Endothelial cell of umbilical vein (primary cell): ENCODE results near the gene GGA2.

Source experiments
- CTCF ChIP-seq, 2 donors: IDR thresholded peaks; 1 replicate in 1 of 2; 2 replicates in 1 of 2; pipeline ENCODE4 v1.5.1; 2011; ENCODE audit warnings: low read length in 2 of 2, mild to moderate bottlenecking in 2 of 2, moderate library complexity in 2 of 2, control low read depth in 1 of 2, inconsistent platforms in 1 of 2, low read depth in 1 of 2; ENCODE audit not compliant: insufficient read depth in 1 of 2; ENCODE audit errors: extremely low read depth in 1 of 2
- MAX ChIP-seq: IDR thresholded peaks from 2 replicates; pipeline ENCODE4 v1.6.1; 2011; ENCODE audit not compliant: insufficient read depth, insufficient read length
- POLR2A ChIP-seq: IDR thresholded peaks from 2 replicates; pipeline ENCODE4 v1.6.1; 2012; ENCODE audit warnings: low read depth, mild to moderate bottlenecking, control low read depth, low read length

- no peak for TF ChIP-seq CTCF (IDR thresholded peaks at IDR 0.05; ENCODE audit: extremely low read depth in 1 of 2, insufficient read depth in 1 of 2, low read depth in 1 of 2, low read length in 2 of 2)
- no peak for TF ChIP-seq POLR2A
- TF ChIP-seq MAX = no peak
Observed at GRCh38 chr16:23538919-23539278, 28.6 kb upstream of the GGA2 start.
